Measurements from ENCODE around the gene SVIL.
"Not testable (repeated sequence)": the region's sequence is repeated elsewhere in the genome, so short reads cannot be mapped to it uniquely, and the experiment has no call there.

The SVIL gene

GRCh38 chr10:29541422-29542210 is 93.2 kb downstream of the SVIL start:
- no peak for DNase-seq (ENCODE audit: low read depth in 2 of 2)

DNA sequence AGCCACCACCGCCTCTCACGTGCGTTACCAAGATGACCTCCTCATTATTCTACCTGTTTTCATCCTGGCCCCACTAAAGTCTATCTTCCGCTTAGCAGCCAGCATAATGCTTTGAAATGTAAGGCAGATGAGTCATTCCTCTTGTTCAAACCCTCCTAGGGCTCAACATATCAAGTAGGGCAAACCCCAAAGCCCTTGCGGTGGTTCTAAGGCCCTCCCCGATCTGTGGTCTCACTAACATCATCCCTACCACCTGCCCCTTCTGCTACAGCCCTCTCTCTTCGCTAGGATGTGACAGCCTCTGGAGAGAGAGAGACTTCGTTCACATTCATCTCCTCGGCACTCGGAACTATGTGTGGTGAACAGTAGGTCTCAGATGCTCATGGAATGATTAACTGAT is 94.8 kb downstream of the SVIL start:
- no peak for DNase-seq (ENCODE audit: low read depth in 2 of 2)

- DNase-seq (ENCODE audit: low read depth in 2 of 2): no peak
Measured at GRCh38 chr10:29539412-29539811, 95.4 kb downstream of the SVIL start.

DNA sequence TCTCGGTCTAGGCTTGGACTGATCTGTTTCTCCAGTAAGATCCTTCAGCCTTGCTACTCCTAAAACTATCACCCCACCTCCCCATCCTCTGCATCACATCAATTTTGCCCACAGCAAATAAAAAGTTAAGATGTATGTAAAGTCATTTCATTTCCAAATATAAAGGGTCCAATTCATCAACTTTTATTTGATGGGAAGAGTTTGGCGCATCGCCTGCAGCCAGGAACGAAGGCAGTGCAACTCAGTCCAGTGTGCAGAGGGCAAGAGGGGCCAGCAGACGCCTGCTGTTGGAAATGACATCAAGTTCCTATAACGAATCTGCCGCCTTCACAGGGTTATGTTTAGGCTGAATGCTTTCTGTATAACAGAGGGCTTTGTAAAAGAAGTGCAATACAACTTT is 97.0 kb downstream of the SVIL start:
- no peak for DNase-seq (ENCODE audit: low read depth in 2 of 2)

- DNase-seq (ENCODE audit: low read depth in 2 of 2): not testable (repeated sequence)
Measured at GRCh38 chr10:29536691-29537090, 98.1 kb downstream of the SVIL start.

DNA sequence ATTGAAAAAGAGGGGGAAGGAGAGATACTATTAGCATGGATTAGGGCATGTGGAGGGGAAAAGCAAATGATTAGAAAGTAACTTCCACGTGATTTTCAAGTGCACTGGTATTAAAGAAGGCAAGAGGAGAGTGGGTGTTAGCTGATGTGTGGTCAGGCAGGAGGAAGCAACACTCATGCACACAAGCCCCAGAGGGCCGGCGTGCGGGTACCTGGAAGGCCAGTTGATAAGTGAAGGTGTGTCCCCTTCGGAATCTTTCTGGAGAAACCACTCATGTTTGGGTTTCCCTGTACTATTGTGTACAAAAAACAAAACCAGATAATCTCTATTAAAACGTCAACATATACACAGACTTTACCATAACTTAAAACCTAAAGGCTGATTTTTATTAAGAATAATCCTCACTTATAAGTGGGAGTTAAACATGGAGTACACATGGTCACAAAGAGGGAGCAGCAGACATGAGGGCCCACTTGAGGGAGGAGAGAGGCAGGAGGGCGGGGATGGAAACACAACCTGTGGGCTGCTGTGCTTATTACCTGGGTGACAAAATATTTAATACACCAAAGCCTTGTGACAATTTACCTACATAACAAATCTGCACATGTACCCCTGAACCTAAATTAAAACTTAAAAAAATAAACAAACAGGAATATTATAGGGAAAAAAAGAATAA is 98.9 kb downstream of the SVIL start:
- no peak for DNase-seq (ENCODE audit: low read depth in 2 of 2)

DNA sequence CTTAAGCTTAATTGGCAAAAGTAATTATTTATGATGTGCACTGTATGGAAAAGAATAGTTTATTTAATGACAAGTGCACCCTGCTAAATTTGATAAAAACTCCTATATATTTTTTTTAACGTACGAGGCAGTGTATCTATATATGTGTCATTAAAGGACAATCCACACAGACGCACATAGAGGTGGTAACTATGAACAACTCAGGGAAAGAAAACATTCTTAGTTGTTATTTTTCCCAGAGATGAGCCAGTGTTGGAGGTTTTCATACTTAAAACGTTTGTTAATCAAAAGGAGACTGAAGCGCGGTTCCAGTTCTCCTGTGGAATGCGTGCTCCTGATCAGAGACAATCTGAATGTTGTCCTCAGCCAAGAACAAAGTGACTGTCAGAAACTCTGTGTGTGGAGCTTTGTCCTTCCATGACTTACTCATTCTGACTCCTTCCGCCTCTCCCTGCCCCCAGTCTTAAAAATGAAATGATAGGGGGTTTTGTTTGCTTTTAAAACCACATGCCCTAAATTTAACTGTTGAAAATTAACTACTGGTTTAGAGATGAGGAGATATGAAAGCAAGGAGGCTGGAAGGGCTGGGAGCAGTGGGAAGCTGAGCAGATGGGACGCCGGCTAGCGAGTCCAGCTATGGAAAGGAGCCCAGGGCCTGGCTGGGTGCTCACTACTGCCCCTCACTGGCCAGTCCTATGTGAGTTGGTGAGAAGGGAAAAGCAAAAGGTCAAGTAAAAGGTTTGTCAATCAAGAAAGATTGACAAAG is 99.6 kb downstream of the SVIL start:
- DNase-seq (ENCODE audit: low read depth in 2 of 2): no peak

GRCh38 chr10:29534590-29534989 is 100.2 kb downstream of the SVIL start:
- no peak for DNase-seq (ENCODE audit: low read depth in 2 of 2)

DNA sequence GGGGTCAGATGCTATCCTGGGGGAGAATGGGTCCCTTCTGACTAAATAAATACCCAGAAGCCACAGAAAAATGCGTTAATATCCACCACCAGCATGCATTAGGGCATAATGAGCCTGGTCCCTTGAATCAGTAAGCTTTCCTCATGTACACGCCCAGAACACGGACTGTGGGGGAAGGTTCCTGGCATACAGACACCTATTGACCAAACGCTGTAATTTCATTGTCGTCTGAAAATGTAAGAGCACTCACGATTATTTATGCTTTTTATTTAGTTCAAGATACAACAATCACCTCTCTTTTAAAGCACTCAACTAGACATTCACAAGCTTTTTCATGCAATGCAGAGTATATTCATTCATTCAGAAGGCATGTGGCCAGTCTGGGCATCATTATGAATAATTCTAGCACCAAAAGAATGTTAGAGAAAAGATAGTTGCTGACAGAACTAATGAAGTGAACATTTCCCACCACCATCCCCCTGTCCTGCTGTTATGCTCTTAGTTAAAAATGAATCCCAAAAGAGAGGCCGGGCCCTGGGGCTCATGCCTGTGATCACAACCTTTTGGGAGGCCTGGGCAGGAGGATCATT is 101.0 kb downstream of the SVIL start:
- DNase-seq (ENCODE audit: low read depth in 2 of 2): no peak

DNA sequence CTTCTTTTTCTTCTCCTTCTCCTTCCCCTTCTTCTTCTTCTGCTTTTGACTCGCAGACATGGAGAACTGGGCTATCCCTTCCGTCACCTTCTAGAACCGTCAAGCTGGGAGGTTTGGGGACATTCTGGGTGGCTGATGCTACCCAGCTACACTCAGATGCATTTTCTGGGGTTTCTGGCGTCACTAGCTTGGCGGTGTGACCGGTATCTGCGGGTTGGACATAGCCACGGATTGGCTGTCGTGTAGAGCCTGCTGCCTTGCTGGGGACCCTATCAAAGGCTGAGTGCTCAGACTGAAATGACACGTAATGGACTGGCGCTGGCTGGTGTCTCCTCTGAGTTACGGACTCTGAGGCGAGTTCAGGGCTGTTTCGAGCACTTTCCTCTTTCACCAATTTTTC is 101.7 kb downstream of the SVIL start:
- DNase-seq (ENCODE audit: low read depth in 2 of 2): no peak

GRCh38 chr10:29532256-29532878 is 102.4 kb downstream of the SVIL start:
- no peak for DNase-seq (ENCODE audit: low read depth in 2 of 2)

DNA sequence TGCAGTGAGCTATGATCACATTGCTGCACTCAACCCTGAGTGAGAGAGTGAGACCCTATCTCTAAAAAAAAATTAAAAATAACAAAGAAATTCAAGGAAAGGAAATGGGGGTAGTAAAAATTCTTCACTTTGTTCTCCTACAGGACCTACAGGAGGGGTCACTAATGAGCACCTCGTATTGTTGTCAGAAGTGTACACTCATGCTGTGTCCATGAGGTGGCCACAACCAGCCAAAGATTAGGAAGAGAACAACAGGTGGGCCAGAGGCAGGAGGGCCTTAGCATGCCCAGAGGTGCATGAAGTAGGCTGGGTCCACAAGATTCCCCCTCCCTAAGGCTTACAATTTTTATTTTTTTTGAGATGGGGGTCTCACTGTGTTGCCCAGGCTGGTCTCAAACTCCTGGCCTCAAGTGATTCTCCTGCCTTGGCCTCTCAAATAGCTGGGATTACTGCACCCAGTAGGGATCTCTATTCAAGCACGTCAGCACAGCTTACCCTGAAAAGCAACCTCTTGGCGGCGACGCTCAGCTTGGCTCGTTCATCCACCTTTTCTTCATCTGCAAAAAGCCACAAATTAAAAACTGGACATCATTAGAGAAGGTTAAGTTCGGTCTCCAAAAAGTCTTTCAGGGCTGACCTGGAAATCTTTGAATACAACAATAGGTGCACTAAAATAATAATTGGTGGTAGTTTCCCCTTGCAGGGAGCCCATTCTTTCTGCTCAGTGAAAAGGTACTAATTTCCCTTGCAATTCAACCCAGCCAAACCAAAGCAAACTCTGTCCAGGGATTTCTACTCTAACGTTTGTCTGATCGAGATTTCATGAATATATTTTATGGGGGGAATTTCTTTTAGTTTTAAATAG is 104.4 kb downstream of the SVIL start:
- DNase-seq (ENCODE audit: low read depth in 2 of 2): no peak

DNA sequence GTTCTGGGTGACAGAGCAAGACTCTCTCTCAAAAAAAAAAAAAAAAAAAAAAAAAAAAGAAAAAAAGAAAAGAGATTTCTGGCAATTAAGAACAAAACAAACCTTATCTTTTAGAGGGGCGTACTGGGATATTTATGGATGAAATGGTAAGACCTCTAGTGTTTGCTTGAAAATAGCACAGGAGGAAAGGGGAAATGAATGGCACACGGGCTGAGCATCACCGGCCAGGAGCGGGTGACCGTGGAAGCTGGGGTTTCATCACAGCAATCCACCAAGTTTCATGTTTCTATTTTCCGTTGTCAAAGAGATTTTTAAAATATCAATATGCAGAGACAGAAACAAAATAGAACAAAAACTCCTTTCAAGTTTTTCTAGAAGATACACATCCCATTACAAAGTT is 105.6 kb downstream of the SVIL start:
- no peak for DNase-seq (ENCODE audit: low read depth in 2 of 2)

GRCh38 chr10:29525762-29526161 is 109.0 kb downstream of the SVIL start:
- DNase-seq (ENCODE audit: low read depth in 2 of 2): no peak

GRCh38 chr10:29524720-29525119 is 110.1 kb downstream of the SVIL start:
- DNase-seq (ENCODE audit: low read depth in 2 of 2): no peak

DNA sequence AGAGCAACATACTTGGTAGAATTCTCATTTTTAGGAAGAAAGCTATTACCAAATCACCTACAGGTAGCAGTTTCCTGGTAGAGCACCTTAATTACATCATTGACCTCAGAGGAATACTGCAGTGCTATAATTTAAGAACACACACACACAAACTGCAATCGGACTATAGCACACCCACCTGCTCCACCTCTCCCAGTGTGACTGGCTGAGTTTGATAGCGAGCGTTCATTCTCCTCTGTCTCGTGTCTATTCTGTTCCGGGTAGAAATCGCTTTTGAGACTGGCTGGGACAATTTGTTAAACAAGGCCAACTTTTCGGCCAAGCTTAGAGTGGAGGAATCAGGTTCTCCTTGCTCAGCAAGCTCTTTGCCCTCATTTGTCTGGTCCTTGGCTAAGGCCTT is 110.5 kb downstream of the SVIL start:
- DNase-seq (ENCODE audit: low read depth in 2 of 2): no peak

GRCh38 chr10:29522918-29523317 is 111.9 kb downstream of the SVIL start:
- DNase-seq (ENCODE audit: low read depth in 2 of 2): no peak

GRCh38 chr10:29522061-29522855 is 112.5 kb downstream of the SVIL start:
- no peak for DNase-seq (ENCODE audit: low read depth in 2 of 2)

DNA sequence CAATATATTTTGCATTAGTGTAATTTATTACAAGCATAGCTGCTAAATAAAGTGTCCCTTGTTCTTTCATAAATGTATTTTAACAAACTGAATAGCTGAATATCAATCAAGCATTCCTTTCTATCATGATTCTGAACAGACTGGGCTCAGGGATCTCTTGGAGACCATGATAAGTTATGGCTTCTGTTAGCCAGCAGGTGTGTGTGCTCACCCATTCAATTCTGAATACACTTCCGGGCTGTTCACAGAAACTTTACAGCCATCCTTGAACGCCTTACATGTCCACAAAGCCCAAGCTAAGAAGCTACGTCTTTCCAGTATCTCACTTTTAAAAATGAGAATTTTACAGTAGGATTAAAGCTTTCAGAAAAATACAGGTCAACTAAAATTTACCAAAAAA is 115.1 kb downstream of the SVIL start:
- DNase-seq (ENCODE audit: low read depth in 2 of 2): no peak

DNA sequence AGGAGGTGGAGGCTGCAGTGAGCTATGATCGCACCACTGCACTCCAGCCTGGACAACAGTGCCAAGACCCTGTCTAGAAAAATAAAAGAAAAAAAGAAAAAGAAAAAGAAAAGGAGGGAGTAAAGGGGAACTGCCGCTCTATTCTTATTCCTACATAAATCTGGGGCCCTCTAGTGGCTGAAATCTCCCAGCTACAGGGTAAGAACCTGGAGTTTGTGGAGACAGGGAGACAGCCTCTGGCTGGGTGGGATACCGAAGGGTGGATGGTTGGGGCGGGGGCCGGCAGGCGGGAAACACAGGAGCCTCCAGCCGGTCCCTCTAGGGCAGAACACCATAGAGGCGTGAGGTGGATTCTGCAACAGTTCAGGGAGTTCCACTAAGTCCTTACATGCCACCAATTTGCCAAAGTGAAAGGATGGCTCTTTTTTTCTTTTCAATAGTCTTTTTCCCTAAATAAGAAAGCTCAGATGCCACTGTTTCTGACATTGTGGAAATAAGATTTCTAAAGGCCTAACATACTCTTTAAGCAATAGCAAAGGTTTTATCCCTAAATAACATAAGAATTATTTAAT is 117.3 kb downstream of the SVIL start:
- no peak for DNase-seq (ENCODE audit: low read depth in 2 of 2)
